Effector CD4-positive, alpha-beta T cell (primary cell): Measurements from ENCODE around the gene SLC7A5.
"Not testable (repeated sequence)": the region's sequence is repeated elsewhere in the genome, so short reads cannot be mapped to it uniquely, and the experiment has no call there.

Source experiments
- DNase-seq: peaks from one replicate; pipeline ENCODE4 v3.0.0-alpha.2; 2020

SLC7A5 gene

GRCh38 chr16:87789437-87790291 lies 79.6 kb downstream of the SLC7A5 start:
- DNase-seq = no peak

GRCh38 chr16:87788730-87789436 lies 80.4 kb downstream of the SLC7A5 start:
- not testable (repeated sequence) for DNase-seq

GRCh38 chr16:87787451-87788091 lies 81.7 kb downstream of the SLC7A5 start:
- DNase-seq = not testable (repeated sequence)

- no peak for DNase-seq
Observed at GRCh38 chr16:87784812-87785211, 84.5 kb downstream of the SLC7A5 start.

GRCh38 chr16:87782033-87782432 lies 87.3 kb downstream of the SLC7A5 start:
- no peak for DNase-seq

- DNase-seq = peak; percentile 23
Observed at GRCh38 chr16:87780385-87780989, 88.8 kb downstream of the SLC7A5 start.
